ENCODE data around the gene TRIM37. TPM values are rescaled to one million over a fixed set of nuclear protein-coding genes. Genes with fewer than 3 reads are reported as not detected.
A peak's percentile ranks its signal among the peaks of the same experiment; 100 is the strongest.

TRIM37 gene
- total and polyA plus RNA-seq, 2 donors from 2014 or later, result 9.7 to 19.1 TPM

DNA sequence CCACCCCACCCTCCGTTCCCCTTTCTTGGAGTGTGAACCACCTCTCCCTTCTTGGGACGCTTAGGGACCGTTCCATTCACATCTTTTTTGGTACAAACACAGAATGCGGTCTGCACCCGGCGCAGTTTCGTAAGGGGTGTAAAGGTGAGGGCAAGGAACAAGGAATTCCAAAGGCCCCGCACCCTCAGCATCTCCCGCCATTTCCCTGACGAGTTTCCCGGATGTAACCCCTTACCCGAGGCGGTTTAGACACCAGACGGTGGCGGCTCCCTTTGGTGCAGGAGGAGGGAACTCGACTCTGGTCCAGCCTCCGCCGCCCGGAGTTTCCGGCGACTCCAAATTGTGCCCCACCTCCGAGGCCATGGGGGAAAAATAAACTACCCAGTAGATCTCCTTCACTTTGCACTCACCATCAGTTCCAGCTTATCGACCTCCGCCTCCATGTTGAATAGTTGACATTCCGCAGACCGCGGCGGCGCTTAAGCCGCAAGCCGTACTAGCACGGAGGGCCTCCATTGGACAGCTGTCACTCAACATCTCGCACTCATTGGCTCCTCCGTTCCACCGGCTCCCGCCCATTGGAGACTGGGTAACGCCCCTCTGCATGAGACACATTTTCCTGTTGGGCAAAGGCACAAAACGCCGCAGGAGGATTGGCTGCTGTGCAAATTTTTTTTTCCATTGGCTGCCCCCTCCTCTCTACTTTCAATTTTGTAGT lies 48.2 kb upstream of the TRIM37 start, which contains the start of gene SKA2:
Gene SKA2 (minus strand): TSS at position 466 of the 718 bp plus-strand sequence. CDS start 23 bp downstream, at position 443.
- Histone ChIP-seq H3K27ac (ENCODE audit: low read depth in 2 of 2, low read length in 2 of 2) (peak within 1 kb of the TSS; percentile 76 to 85), H3K4me3 (ENCODE audit: low read length in 3 of 3) (peak within 1 kb of the TSS; percentile 84 to 98 (median 92)), H3K27me3 (ENCODE audit: control insufficient read depth, insufficient read depth, low read length) (no peaks in the 10 kb centered on the region), H3K9me3 (ENCODE audit: control insufficient read depth in 2 of 3, insufficient read depth in 1 of 3, low read length in 3 of 3) (no peaks in the 10 kb centered on the region), H3K36me3 (ENCODE audit: control insufficient read depth in 2 of 3, insufficient read depth in 3 of 3, low read length in 3 of 3) (no peaks in the 10 kb centered on the region), H3K9ac (ENCODE audit: low read length in 3 of 3) (peak within 1 kb of the TSS; percentile 76 to 89 (median 79)), H3K4me1 (ENCODE audit: control insufficient read depth in 2 of 3, insufficient read depth in 2 of 3, low read depth in 1 of 3, low read length in 3 of 3) (peaks cover 0 to 6% (median 3%) of the 10 kb centered on the region in 3 donors)
- DNase-seq, result peak in 1 of 5 donors; percentile 99
- TF ChIP-seq, protein P1, sequence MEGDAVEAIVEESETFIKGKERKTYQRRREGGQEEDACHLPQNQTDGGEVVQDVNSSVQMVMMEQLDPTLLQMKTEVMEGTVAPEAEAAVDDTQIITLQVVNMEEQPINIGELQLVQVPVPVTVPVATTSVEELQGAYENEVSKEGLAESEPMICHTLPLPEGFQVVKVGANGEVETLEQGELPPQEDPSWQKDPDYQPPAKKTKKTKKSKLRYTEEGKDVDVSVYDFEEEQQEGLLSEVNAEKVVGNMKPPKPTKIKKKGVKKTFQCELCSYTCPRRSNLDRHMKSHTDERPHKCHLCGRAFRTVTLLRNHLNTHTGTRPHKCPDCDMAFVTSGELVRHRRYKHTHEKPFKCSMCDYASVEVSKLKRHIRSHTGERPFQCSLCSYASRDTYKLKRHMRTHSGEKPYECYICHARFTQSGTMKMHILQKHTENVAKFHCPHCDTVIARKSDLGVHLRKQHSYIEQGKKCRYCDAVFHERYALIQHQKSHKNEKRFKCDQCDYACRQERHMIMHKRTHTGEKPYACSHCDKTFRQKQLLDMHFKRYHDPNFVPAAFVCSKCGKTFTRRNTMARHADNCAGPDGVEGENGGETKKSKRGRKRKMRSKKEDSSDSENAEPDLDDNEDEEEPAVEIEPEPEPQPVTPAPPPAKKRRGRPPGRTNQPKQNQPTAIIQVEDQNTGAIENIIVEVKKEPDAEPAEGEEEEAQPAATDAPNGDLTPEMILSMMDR (IDR thresholded peaks at IDR 0.05; ENCODE audit: borderline replicate concordance, extremely low read depth, insufficient read depth), result no peak
- no peak for FAIRE-seq
- intact Hi-C loops (cut with DNase I), result no loop called here

DNA sequence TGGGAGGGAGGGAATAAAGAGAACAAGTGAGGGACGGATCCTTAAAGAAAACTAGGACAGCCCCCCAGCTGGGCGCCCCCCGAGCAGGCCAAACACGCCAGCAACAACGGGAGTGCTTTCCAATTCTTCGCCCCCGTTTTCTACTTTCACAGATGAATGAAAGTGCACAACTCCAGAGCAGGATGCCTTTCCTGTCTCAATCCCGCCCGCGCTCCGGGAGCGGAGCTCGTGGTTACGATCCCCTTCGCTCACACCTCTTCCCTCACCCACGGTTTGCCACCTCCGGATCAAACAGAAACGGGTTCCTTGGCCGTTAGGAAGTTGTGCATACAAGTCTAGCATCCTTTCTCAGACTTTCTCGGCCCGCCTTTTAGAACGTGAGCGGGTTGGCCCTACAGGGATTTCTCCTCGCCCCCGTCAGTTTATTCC lies 47.6 kb upstream of the TRIM37 start:
- FAIRE-seq, result no peak

DNA sequence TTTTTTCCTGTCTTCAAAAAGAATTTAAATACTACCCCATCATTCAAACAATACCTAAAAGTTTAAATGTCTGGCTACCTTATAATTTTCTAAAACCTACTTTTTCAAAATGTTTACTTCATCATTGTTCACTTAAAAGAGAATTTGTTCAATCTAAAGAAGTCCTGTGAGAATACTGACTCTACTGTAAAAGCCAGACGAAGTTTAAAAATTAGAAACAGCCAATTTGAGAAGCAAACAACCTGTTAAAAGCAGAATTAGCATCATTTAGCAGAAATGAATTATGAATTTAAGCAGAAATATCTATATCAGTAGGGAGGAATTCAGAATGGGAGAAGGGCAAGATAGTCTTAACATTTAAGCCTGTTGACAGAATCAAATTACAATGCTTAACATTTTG lies 46.2 kb upstream of the TRIM37 start:
- Histone ChIP-seq H3K9me3 (ENCODE audit: control insufficient read depth in 2 of 3, insufficient read depth in 1 of 3, low read length in 3 of 3) (no peaks in the 10 kb centered on the region), H3K27ac (ENCODE audit: low read depth in 2 of 2, low read length in 2 of 2) (no peak overlapping the region), H3K4me1 (ENCODE audit: control insufficient read depth in 2 of 3, insufficient read depth in 2 of 3, low read depth in 1 of 3, low read length in 3 of 3) (peaks cover 0 to 6% (median 3%) of the 10 kb centered on the region in 3 donors), H3K27me3 (ENCODE audit: control insufficient read depth, insufficient read depth, low read length) (no peaks in the 10 kb centered on the region), H3K4me3 (ENCODE audit: low read length in 3 of 3) (no peak overlapping the region), H3K36me3 (ENCODE audit: control insufficient read depth in 2 of 3, insufficient read depth in 3 of 3, low read length in 3 of 3) (no peaks in the 10 kb centered on the region), H3K9ac (ENCODE audit: low read length in 3 of 3) (no peak overlapping the region)
- TF ChIP-seq, protein P1 (IDR thresholded peaks at IDR 0.05; ENCODE audit: borderline replicate concordance, extremely low read depth, insufficient read depth), result no peak
- intact Hi-C loops (cut with DNase I), result no loop called here
- no peak for FAIRE-seq
- DNase-seq, result peak in 2 of 5 donors; percentile 3 to 30

More for the DNA sequence above, 47.6 kb upstream of the TRIM37 start:
- intact Hi-C loops (cut with DNase I), result no loop called here
- no peaks in the 10 kb centered on the region for H3K27me3 ChIP-seq (ENCODE audit: control insufficient read depth, insufficient read depth, low read length)
- H3K36me3 ChIP-seq (ENCODE audit: control insufficient read depth in 2 of 3, insufficient read depth in 3 of 3, low read length in 3 of 3), result no peaks in the 10 kb centered on the region
- H3K4me1 ChIP-seq (ENCODE audit: control insufficient read depth in 2 of 3, insufficient read depth in 2 of 3, low read depth in 1 of 3, low read length in 3 of 3), result peaks cover 0 to 6% (median 3%) of the 10 kb centered on the region in 3 donors
- peak in 2 of 5 donors; percentile 53 to 82 for DNase-seq
- H3K9me3 ChIP-seq (ENCODE audit: control insufficient read depth in 2 of 3, insufficient read depth in 1 of 3, low read length in 3 of 3), result no peaks in the 10 kb centered on the region
- TF ChIP-seq, protein P1 (IDR thresholded peaks at IDR 0.05; ENCODE audit: borderline replicate concordance, extremely low read depth, insufficient read depth), result no peak
- peak overlapping the region; percentile 76 to 89 (median 79) for H3K9ac ChIP-seq (ENCODE audit: low read length in 3 of 3)
- peak overlapping the region; percentile 84 to 98 (median 92) for H3K4me3 ChIP-seq (ENCODE audit: low read length in 3 of 3)
- H3K27ac ChIP-seq (ENCODE audit: low read depth in 2 of 2, low read length in 2 of 2), result peak overlapping the region; percentile 76 to 85
